ENCODE data around the gene GORASP1.

GORASP1 gene

GRCh38 chr3:39122813-39123212, 15.4 kb upstream of the GORASP1 start:
- no peaks in the 10 kb centered on the region for H3K4me1 ChIP-seq (ENCODE audit: low read depth, poor library complexity, severe bottlenecking)
- H3K9ac ChIP-seq: no peak overlapping the region
- H3K4me3 ChIP-seq (IDR thresholded peaks at IDR 0.05; ENCODE audit: insufficient read depth, low read depth, low read length): no peak overlapping the region
- no peaks in the 10 kb centered on the region for H3K27me3 ChIP-seq (ENCODE audit: insufficient read depth, low read depth)
- H3K27ac ChIP-seq: no peak overlapping the region
- no peak overlapping the region for H3K4me2 ChIP-seq
- H2AFZ ChIP-seq (ENCODE audit: low read depth): no peak overlapping the region
- no peaks in the 10 kb centered on the region for H4K20me1 ChIP-seq (ENCODE audit: insufficient read depth)
- no peaks in the 10 kb centered on the region for H3K79me2 ChIP-seq (ENCODE audit: insufficient read depth, low read depth)
- no peaks in the 10 kb centered on the region for H3K36me3 ChIP-seq (ENCODE audit: insufficient read depth)
- TF ChIP-seq, protein P1, sequence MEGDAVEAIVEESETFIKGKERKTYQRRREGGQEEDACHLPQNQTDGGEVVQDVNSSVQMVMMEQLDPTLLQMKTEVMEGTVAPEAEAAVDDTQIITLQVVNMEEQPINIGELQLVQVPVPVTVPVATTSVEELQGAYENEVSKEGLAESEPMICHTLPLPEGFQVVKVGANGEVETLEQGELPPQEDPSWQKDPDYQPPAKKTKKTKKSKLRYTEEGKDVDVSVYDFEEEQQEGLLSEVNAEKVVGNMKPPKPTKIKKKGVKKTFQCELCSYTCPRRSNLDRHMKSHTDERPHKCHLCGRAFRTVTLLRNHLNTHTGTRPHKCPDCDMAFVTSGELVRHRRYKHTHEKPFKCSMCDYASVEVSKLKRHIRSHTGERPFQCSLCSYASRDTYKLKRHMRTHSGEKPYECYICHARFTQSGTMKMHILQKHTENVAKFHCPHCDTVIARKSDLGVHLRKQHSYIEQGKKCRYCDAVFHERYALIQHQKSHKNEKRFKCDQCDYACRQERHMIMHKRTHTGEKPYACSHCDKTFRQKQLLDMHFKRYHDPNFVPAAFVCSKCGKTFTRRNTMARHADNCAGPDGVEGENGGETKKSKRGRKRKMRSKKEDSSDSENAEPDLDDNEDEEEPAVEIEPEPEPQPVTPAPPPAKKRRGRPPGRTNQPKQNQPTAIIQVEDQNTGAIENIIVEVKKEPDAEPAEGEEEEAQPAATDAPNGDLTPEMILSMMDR (conservative IDR thresholded peaks at IDR 0.05; ENCODE audit: low read depth, low read length): no peak

GRCh38 chr3:39121621-39122020, 14.2 kb upstream of the GORASP1 start:
- Histone ChIP-seq H3K4me2 (no peak overlapping the region), H2AFZ (ENCODE audit: low read depth) (no peak overlapping the region), H3K4me1 (ENCODE audit: low read depth, poor library complexity, severe bottlenecking) (no peaks in the 10 kb centered on the region), H3K79me2 (ENCODE audit: insufficient read depth, low read depth) (no peaks in the 10 kb centered on the region), H3K4me3 (IDR thresholded peaks at IDR 0.05; ENCODE audit: insufficient read depth, low read depth, low read length) (no peak overlapping the region), H4K20me1 (ENCODE audit: insufficient read depth) (no peaks in the 10 kb centered on the region), H3K36me3 (ENCODE audit: insufficient read depth) (no peaks in the 10 kb centered on the region), H3K27ac (no peak overlapping the region), H3K27me3 (ENCODE audit: insufficient read depth, low read depth) (no peaks in the 10 kb centered on the region), H3K9ac (no peak overlapping the region)
- TF ChIP-seq, protein P1 (conservative IDR thresholded peaks at IDR 0.05; ENCODE audit: low read depth, low read length): no peak

DNA sequence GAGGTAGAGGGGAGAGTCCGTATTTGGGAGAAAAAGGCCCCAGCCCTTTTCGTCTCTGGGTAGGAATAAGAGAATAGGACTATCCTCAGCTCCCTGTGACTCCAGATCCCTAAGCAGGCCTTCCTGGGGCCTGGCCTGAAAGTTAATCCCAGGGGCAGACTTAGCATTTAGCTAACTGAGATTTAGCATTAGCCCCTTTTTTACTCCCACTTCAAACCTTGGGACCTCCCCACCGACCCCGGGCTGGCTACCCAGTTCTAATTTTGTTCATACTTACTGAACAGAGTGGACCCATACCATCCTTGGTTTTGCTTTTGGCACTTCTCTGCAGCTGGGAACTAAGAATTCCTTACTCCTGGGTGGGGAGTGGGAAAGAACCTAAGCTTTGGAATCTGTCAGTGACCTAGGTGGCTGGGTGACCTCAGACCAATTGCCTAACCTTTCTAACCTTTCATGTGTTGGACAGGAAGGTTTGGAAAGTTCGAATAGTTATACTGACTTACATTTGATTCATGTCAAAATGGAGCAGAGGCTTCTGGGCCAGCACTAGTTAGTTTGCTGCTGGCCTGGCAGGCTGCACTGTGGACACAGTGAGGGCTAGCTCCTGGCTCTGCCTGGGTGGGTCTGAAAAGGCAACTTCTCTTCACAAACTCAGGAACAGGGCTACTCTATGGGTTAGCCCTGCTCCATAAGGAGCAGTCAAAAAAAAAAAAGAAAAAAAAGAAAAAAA, 11.7 kb upstream of the GORASP1 start:
- no peak overlapping the region for H2AFZ ChIP-seq (ENCODE audit: low read depth)
- no peak overlapping the region for H3K4me3 ChIP-seq (IDR thresholded peaks at IDR 0.05; ENCODE audit: insufficient read depth, low read depth, low read length)
- no peaks in the 10 kb centered on the region for H3K4me1 ChIP-seq (ENCODE audit: low read depth, poor library complexity, severe bottlenecking)
- H4K20me1 ChIP-seq (ENCODE audit: insufficient read depth): no peaks in the 10 kb centered on the region
- no peaks in the 10 kb centered on the region for H3K79me2 ChIP-seq (ENCODE audit: insufficient read depth, low read depth)
- H3K27ac ChIP-seq: no peak overlapping the region
- no peak overlapping the region for H3K9ac ChIP-seq
- H3K4me2 ChIP-seq: no peak overlapping the region
- H3K27me3 ChIP-seq (ENCODE audit: insufficient read depth, low read depth): no peaks in the 10 kb centered on the region
- no peaks in the 10 kb centered on the region for H3K36me3 ChIP-seq (ENCODE audit: insufficient read depth)
- TF ChIP-seq, protein P1 (conservative IDR thresholded peaks at IDR 0.05; ENCODE audit: low read depth, low read length): no peak

DNA sequence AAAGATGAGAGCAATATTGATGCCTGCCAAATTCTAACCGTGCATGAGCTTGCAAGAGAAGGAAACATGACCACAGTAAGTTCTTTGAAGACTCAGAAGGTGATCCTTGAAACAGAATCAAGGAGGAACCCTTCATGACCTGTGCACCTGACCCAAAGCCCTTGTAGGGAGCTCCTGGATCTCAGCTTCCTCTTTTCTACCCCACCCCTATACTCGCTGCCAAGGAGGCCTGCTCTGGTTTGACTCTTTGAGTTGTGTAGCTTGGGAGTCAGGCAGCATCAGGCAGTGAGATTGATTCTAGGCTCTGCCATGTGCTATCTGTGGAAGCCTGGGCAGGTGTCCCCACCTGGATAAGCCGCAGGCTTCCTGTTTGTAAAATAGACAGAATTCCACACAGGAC, 10.7 kb upstream of the GORASP1 start:
- no peak overlapping the region for H3K27ac ChIP-seq
- H3K4me2 ChIP-seq: no peak overlapping the region
- no peaks in the 10 kb centered on the region for H3K27me3 ChIP-seq (ENCODE audit: insufficient read depth, low read depth)
- no peak overlapping the region for H2AFZ ChIP-seq (ENCODE audit: low read depth)
- TF ChIP-seq, protein P1 (conservative IDR thresholded peaks at IDR 0.05; ENCODE audit: low read depth, low read length): no peak
- no peaks in the 10 kb centered on the region for H3K36me3 ChIP-seq (ENCODE audit: insufficient read depth)
- no peak overlapping the region for H3K4me3 ChIP-seq (IDR thresholded peaks at IDR 0.05; ENCODE audit: insufficient read depth, low read depth, low read length)
- no peak overlapping the region for H3K9ac ChIP-seq
- H3K79me2 ChIP-seq (ENCODE audit: insufficient read depth, low read depth): no peaks in the 10 kb centered on the region
- no peaks in the 10 kb centered on the region for H4K20me1 ChIP-seq (ENCODE audit: insufficient read depth)
- no peaks in the 10 kb centered on the region for H3K4me1 ChIP-seq (ENCODE audit: low read depth, poor library complexity, severe bottlenecking)

All from KMS-11 (cell line).